H1 (cell line): ENCODE measurements around the gene BLOC1S1. TPM values are rescaled to one million over a fixed set of nuclear protein-coding genes. Genes with fewer than 3 reads are reported as not detected.

Experiments used
- CTCF ChIP-seq, 3 experiments: IDR thresholded peaks; 1 replicate in 2 of 3; 2 replicates in 1 of 3; pipeline versions ENCODE4 v1.5.1 to v1.6.1; 2011; ENCODE audit warnings: low read length in 3 of 3, mild to moderate bottlenecking in 3 of 3, inconsistent platforms in 2 of 3, low read depth in 1 of 3, moderate library complexity in 1 of 3; ENCODE audit not compliant: insufficient read depth in 1 of 3; ENCODE audit errors: control extremely low read depth in 1 of 3
- RNF2 ChIP-seq: fragments of 200-900, 300-1000 bp; sonication (generic); IDR thresholded peaks from 2 replicates; pipeline ENCODE4 v1.7.1; 2016; ENCODE audit warnings: borderline replicate concordance, low read depth, mild to moderate bottlenecking, antibody characterized with exemption, low read length; ENCODE audit not compliant: poor library complexity, severe bottlenecking; ENCODE audit errors: missing control alignments
- RXRA ChIP-seq: IDR thresholded peaks from 2 replicates; pipeline ENCODE4 v1.6.1; 2011; ENCODE audit warnings: low read depth, mild to moderate bottlenecking, low read length, moderate library complexity; ENCODE audit not compliant: insufficient read depth
- SIN3A ChIP-seq, 2 experiments: IDR thresholded peaks in 1 of 2; conservative IDR thresholded peaks in 1 of 2; 2 replicates each; pipeline ENCODE4 v1.6.1; 2011 to 2012; ENCODE audit warnings: low read length in 2 of 2, improper control_type of control experiment in 1 of 2, low read depth in 1 of 2, mild to moderate bottlenecking in 1 of 2
- polyA plus RNA-seq, 7 experiments: library from polyadenylated mRNA; depleted of rRNA in 3 of 7; stranded (reverse) in 5 of 7; unstranded in 2 of 7; fragments of >200 nt in 5 of 7; fragments of 200-250 nt in 2 of 7; gene quantifications; 1 replicate in 5 of 7; 2 replicates in 1 of 7; 4 replicates in 1 of 7; pipeline versions ENCODE4 v1.2.1 to v1.2.3, GENCODE V29; 2011 to 2013; ENCODE audit warnings: missing spikeins in 2 of 7, mixed read lengths in 2 of 7
- total RNA-seq: library from RNA; stranded (reverse); fragmentation: NEBNext Ultra II Directional; extraction: Animal tissue kit (Norgen Biotek cat#: 25700); gene quantifications from 2 replicates; pipeline ENCODE4 v1.2.1, GENCODE V29; 2021

Gene BLOC1S1
- total and polyA plus RNA-seq, 2 of the 8 experiments (the other 6 are each of a cell fraction or from before 2014, with no cell fraction given), result 91.1 to 185 TPM

GRCh38 chr12:55705782-55706402 lies 10.0 kb upstream of the BLOC1S1 start (continued):
- peak in 1 of 2 experiments; percentile 57; a peak in 2 of 4 replicates for TF ChIP-seq SIN3A (conservative IDR thresholded peaks at IDR 0.05 in 1 of 2, IDR thresholded peaks at IDR 0.05 in 1 of 2; ENCODE audit: low read depth in 1 of 2, low read length in 2 of 2)
- TF ChIP-seq CTCF (IDR thresholded peaks at IDR 0.05; ENCODE audit: control extremely low read depth in 1 of 3, insufficient read depth in 1 of 3, low read depth in 1 of 3, low read length in 3 of 3), result peak; percentile 75 to 90 (median 82)
- TF ChIP-seq RXRA, result no peak
- TF ChIP-seq RNF2, result no peak
